DND-41 (cell line): ENCODE data around the gene MAPK6.

Experiments
- ATAC-seq: fragments of 200-7000 bp; cut with Tn5 transposase; 3 replicates; pipeline ENCODE4 v1.9.1; 2021; ENCODE audit warnings: low read depth; ENCODE audit not compliant: insufficient read depth
- DNase-seq: peaks from one replicate; pipeline ENCODE4 v3.0.0-alpha.2; 2020
- H2AFZ ChIP-seq: 2 replicates; pipeline ENCODE4 v1.6.0; 2012; ENCODE audit warnings: low read depth, low read length
- H3K27ac ChIP-seq: 2 replicates; pipeline ENCODE4 v1.5.1; 2012; ENCODE audit warnings: low read length, inconsistent platforms
- H3K27me3 ChIP-seq: fragments of 200-600 bp; sonication (generic); 2 replicates; pipeline ENCODE4 v1.6.0; 2012; ENCODE audit warnings: low read length, mild to moderate bottlenecking, inconsistent platforms; ENCODE audit not compliant: insufficient read depth, poor library complexity
- H3K36me3 ChIP-seq: 2 replicates; pipeline ENCODE4 v1.5.1; 2012; ENCODE audit warnings: low read length, inconsistent platforms; ENCODE audit not compliant: insufficient read depth
- H3K4me1 ChIP-seq: 2 replicates; pipeline ENCODE4 v1.5.1; 2012; ENCODE audit warnings: mild to moderate bottlenecking, low read length; ENCODE audit not compliant: insufficient read depth
- H3K4me2 ChIP-seq: 2 replicates; pipeline ENCODE4 v1.6.0; 2012; ENCODE audit warnings: mild to moderate bottlenecking, moderate library complexity, low read length, inconsistent platforms; ENCODE audit not compliant: insufficient read depth
- H3K4me3 ChIP-seq, 2 experiments: fragments of 200-600 bp in 1 of 2; shearing (Covaris generic) in 1 of 2; 2 replicates each; pipeline ENCODE4 v1.5.1; 2012 to 2016; ENCODE audit warnings: inconsistent platforms in 2 of 2, low read length in 2 of 2, mild to moderate bottlenecking in 2 of 2, low read depth in 1 of 2, moderate library complexity in 1 of 2
- H3K79me2 ChIP-seq: 2 replicates; pipeline ENCODE4 v1.6.0; 2012; ENCODE audit warnings: low read length, inconsistent platforms; ENCODE audit not compliant: insufficient read depth
- H3K9ac ChIP-seq: 2 replicates; pipeline ENCODE4 v1.6.0; 2012; ENCODE audit warnings: low read depth, mild to moderate bottlenecking, inconsistent platforms, low read length, moderate library complexity
- H3K9me3 ChIP-seq: 2 replicates; pipeline ENCODE4 v1.5.1; 2012; ENCODE audit warnings: low read length, moderate library complexity, mild to moderate bottlenecking, inconsistent platforms; ENCODE audit not compliant: insufficient read depth, severe bottlenecking
- H4K20me1 ChIP-seq: 2 replicates; pipeline ENCODE4 v1.6.0; 2012; ENCODE audit warnings: low read length; ENCODE audit not compliant: insufficient read depth
- CTCF ChIP-seq: IDR thresholded peaks from 2 replicates; pipeline ENCODE4 v1.5.1; 2012; ENCODE audit warnings: borderline replicate concordance, low read length, moderate library complexity, mild to moderate bottlenecking; ENCODE audit not compliant: poor library complexity, severe bottlenecking; ENCODE audit errors: extremely low read depth
- EZH2 ChIP-seq: IDR thresholded peaks from 3 replicates; pipeline ENCODE4 v1.6.1; 2012; ENCODE audit warnings: borderline replicate concordance, low read depth, mild to moderate bottlenecking, moderate library complexity, low read length, inconsistent platforms; ENCODE audit not compliant: severe bottlenecking

MAPK6 gene

DNA sequence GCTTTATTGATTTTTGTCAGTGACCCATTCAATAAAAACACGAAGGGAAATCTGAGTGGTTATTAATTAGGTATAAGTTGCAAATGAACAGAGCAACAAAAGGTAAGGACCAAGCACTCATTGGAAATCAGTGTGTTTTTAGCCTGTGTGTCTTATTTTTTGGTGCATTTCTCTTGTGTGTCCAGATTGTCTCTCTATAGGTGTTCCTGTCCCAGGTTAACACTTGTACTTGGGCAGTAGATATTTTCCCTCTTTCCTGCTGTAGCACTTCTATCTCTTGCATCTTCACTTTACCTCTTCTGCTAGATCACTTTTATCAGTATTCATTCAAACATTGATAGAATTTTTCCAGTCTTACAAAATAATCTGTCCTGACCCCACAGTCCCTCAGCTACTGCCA lies 37.0 kb downstream of the MAPK6 start:
- Histone ChIP-seq H3K79me2 (no peaks in the 10 kb centered on the region), H3K36me3 (peaks cover 83% of the 10 kb centered on the region), H3K27ac (no peak overlapping the region), H3K9ac (no peak overlapping the region), H3K4me1 (no peaks in the 10 kb centered on the region), H4K20me1 (no peaks in the 10 kb centered on the region; the same call in 1 of the 2 replicates), H3K4me2 (no peak overlapping the region), H2AFZ (no peak overlapping the region), H3K27me3 (no peaks in the 10 kb centered on the region), H3K9me3 (no peaks in the 10 kb centered on the region), H3K4me3 (no peak overlapping the region)
- DNase-seq = no peak
- TF ChIP-seq CTCF (no peak), EZH2 (no peak)
- no peak for ATAC-seq

DNA sequence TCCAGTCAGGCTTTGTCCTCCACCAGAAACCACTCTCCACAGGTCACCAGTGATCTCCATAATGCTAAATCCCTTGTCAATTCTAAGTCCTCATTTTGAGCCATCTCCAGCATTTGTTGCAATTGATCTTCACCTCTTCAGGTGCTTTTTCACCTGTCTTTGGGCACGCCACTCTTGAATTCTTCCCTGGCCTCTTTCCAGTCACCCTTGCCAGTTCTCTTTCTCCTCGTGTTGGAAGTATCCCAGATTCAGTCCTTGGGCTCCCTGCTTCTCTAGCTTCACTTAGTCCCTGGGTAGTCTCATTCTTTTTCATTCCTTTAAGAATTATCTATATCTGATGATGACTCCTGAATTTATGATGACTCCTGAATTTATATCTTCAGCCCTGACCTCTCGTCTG lies 37.5 kb downstream of the MAPK6 start:
- no peak overlapping the region for H3K9ac ChIP-seq
- ATAC-seq (no peak), DNase-seq (no peak)
- H3K27ac ChIP-seq = no peak overlapping the region
- H3K4me2 ChIP-seq = no peak overlapping the region
- no peak overlapping the region for H3K4me3 ChIP-seq
- H3K4me1 ChIP-seq = no peaks in the 10 kb centered on the region
- H3K79me2 ChIP-seq = no peaks in the 10 kb centered on the region
- no peaks in the 10 kb centered on the region for H3K9me3 ChIP-seq
- peaks cover 86% of the 10 kb centered on the region for H3K36me3 ChIP-seq
- H3K27me3 ChIP-seq = no peaks in the 10 kb centered on the region
- TF ChIP-seq CTCF (no peak), EZH2 (no peak)
- no peaks in the 10 kb centered on the region; the same call in 1 of the 2 replicates for H4K20me1 ChIP-seq
- H2AFZ ChIP-seq = no peak overlapping the region

DNA sequence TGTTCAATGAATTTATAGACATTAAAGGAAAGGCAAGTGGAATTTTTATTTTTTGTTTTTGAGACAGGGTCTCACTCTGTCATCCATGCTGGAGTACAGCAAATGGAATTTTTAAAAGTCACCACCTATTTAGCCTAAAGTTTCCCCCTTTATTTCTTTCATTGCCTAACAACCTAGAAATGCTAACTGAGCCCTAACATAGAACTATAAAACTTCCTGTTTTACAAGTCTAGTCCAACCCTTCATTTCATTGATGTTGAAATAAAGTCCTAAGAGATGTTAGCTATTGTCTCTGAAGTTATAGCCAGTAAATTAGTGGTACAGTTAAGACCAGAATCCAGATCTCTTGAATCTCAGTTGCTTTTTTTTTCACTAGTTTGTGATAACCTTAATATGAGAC lies 39.0 kb downstream of the MAPK6 start:
- Histone ChIP-seq H3K27me3 (no peaks in the 10 kb centered on the region), H3K9ac (no peak overlapping the region), H2AFZ (no peak overlapping the region), H3K9me3 (no peaks in the 10 kb centered on the region), H4K20me1 (no peaks in the 10 kb centered on the region; the same call in 1 of the 2 replicates), H3K4me2 (no peak overlapping the region), H3K36me3 (peaks cover 87% of the 10 kb centered on the region), H3K4me3 (no peak overlapping the region), H3K79me2 (no peaks in the 10 kb centered on the region), H3K27ac (no peak overlapping the region), H3K4me1 (no peaks in the 10 kb centered on the region)
- TF ChIP-seq CTCF = no peak
- DNase-seq = no peak
- no peak for ATAC-seq

DNA sequence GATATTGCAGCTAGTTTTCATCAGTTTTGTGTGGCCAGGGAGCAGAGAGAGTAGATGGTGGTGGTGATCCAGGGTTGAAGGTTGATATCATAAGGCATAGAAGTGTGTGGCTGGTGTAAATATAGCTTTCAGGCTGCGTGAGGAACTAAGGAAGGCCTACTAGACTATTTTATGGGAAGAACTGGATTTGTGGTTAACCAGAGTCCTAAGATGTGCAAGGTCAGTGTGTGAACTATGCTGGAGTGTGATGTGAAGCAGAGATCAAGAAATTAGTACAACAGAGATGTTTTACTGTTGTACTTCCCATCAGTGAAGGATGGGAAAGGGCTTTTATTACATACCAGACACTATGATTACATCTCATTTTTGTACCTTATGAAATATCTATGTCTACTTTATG lies 41.5 kb downstream of the MAPK6 start:
- no peaks in the 10 kb centered on the region for H3K9me3 ChIP-seq
- H3K4me1 ChIP-seq = no peaks in the 10 kb centered on the region
- H3K79me2 ChIP-seq = no peaks in the 10 kb centered on the region
- H2AFZ ChIP-seq = no peak overlapping the region
- H3K9ac ChIP-seq = no peak overlapping the region
- TF ChIP-seq EZH2 (no peak), CTCF (no peak)
- H3K36me3 ChIP-seq = peaks cover 83% of the 10 kb centered on the region
- H3K4me3 ChIP-seq = no peak overlapping the region
- H4K20me1 ChIP-seq = no peaks in the 10 kb centered on the region
- no peaks in the 10 kb centered on the region for H3K27me3 ChIP-seq
- DNase-seq (no peak), ATAC-seq (no peak)
- no peak overlapping the region for H3K4me2 ChIP-seq
- no peak overlapping the region for H3K27ac ChIP-seq
